ENCODE measurements around the gene DLG4. TPM values are rescaled to one million over a fixed set of nuclear protein-coding genes. Genes with fewer than 3 reads are reported as not detected.

The DLG4 gene
- total RNA-seq, 2 donors from 2014 or later: 35.1 to 68.5 TPM

DNA sequence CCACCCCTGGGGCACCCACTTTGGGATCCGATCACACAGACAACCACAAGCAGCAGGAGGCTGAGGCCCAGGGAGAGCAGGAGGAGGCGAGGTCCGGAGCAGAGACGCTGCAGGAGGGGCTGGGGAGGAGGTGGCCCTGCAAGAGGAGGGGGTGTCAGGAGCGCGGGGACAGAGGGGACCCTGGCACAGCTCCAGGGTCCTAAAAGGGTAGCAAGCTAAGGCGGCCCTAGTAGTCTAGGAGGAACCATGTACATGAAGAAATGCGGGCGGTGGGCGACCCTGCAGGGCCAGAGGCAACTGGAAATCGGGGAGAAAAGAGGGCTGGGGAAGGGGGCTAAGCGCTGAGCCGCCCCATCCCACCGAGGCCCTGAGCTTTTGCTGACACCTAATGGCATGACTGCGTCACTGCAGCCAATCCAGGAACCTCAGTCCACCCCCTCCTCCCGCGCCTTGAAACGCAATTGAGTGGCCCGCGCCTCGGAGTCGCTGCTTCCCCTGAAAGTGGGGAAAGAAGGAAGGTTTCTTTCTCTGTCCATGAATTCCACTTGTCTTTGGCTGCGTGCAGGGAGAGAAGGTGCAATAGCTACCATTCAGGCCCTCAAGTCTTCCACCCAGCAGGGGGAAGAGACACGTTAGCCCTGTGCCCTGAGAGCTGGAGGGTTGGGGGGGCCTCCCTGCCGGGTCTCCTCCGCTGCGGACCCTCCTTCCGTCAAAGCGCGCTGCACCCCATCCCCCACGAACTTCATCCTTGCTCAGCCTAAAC is 42.3 kb downstream of the DLG4 start:
- peak overlapping the region; percentile 56 for H3K27ac ChIP-seq (ENCODE audit: low read depth, low read length)
- WGBS, 2 experiments (ENCODE audit: insufficient coverage in 1 of 2, insufficient read length in 1 of 2): 0 to 1% methylated on average over 14 to 31 of the region's 31 CpGs
- peaks cover 9% of the 10 kb centered on the region for H3K4me1 Mint-ChIP-seq
- DNase-seq: peak; percentile 97
- peak overlapping the region; percentile 93 for H3K27ac Mint-ChIP-seq
- H3K36me3 Mint-ChIP-seq (ENCODE audit: low read depth): no peaks in the 10 kb centered on the region
- H3K36me3 ChIP-seq (ENCODE audit: control insufficient read depth, insufficient read depth, low read length): no peaks in the 10 kb centered on the region
- H3K4me3 Mint-ChIP-seq: no peak overlapping the region
- peaks cover 16% of the 10 kb centered on the region for H3K27me3 Mint-ChIP-seq (ENCODE audit: insufficient read depth)
- no peaks in the 10 kb centered on the region for H3K9me3 ChIP-seq (ENCODE audit: control insufficient read depth, low read length)
- peaks cover 11% of the 10 kb centered on the region for H3K27me3 ChIP-seq (ENCODE audit: control insufficient read depth, insufficient read depth, low read length, poor library complexity, severe bottlenecking)
- TF ChIP-seq, protein P1, sequence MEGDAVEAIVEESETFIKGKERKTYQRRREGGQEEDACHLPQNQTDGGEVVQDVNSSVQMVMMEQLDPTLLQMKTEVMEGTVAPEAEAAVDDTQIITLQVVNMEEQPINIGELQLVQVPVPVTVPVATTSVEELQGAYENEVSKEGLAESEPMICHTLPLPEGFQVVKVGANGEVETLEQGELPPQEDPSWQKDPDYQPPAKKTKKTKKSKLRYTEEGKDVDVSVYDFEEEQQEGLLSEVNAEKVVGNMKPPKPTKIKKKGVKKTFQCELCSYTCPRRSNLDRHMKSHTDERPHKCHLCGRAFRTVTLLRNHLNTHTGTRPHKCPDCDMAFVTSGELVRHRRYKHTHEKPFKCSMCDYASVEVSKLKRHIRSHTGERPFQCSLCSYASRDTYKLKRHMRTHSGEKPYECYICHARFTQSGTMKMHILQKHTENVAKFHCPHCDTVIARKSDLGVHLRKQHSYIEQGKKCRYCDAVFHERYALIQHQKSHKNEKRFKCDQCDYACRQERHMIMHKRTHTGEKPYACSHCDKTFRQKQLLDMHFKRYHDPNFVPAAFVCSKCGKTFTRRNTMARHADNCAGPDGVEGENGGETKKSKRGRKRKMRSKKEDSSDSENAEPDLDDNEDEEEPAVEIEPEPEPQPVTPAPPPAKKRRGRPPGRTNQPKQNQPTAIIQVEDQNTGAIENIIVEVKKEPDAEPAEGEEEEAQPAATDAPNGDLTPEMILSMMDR (conservative IDR thresholded peaks at IDR 0.05): peak; percentile 95
- H3K9ac ChIP-seq (ENCODE audit: extremely low read depth, low read length, poor library complexity, severe bottlenecking): peak overlapping the region; percentile 53
- H3K9me3 Mint-ChIP-seq: peaks cover 2% of the 10 kb centered on the region
- no peaks in the 10 kb centered on the region for H3K4me1 ChIP-seq (ENCODE audit: control insufficient read depth, insufficient read depth, low read length)
- peak overlapping the region; percentile 87 for H3K4me3 ChIP-seq (ENCODE audit: low read length)

DNA sequence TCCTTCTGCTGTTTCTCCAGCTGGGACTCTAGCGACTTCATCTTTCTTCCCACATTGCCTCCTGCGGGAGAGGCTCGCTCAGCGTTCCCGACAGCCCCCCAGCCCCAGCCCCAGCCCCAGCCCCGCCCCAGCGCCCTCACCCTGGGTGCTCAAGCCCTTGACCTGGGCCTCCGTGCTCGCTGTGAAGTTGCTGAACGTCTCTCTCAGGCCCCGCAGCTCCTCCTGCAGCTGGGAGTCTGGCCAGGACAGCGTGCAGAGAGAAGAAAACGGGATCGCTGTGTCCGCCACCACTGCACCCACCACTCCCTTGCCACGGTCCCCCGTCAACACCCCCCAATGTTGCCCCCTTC is 42.8 kb downstream of the DLG4 start:
- Mint-ChIP-seq H3K9me3 (peaks cover 2% of the 10 kb centered on the region), H3K4me1 (peaks cover 9% of the 10 kb centered on the region), H3K27me3 (ENCODE audit: insufficient read depth) (peaks cover 16% of the 10 kb centered on the region), H3K4me3 (no peak overlapping the region), H3K36me3 (ENCODE audit: low read depth) (no peaks in the 10 kb centered on the region), H3K27ac (no peak overlapping the region)
- WGBS, 2 experiments (ENCODE audit: insufficient coverage in 1 of 2, insufficient read length in 1 of 2): 0 to 6% methylated on average over 2 to 17 of the region's 17 CpGs
- H3K4me3 ChIP-seq (ENCODE audit: low read length): peak overlapping the region; percentile 87
- no peak overlapping the region for H3K9ac ChIP-seq (ENCODE audit: extremely low read depth, low read length, poor library complexity, severe bottlenecking)
- peaks cover 11% of the 10 kb centered on the region for H3K27me3 ChIP-seq (ENCODE audit: control insufficient read depth, insufficient read depth, low read length, poor library complexity, severe bottlenecking)
- no peaks in the 10 kb centered on the region for H3K36me3 ChIP-seq (ENCODE audit: control insufficient read depth, insufficient read depth, low read length)
- no peaks in the 10 kb centered on the region for H3K4me1 ChIP-seq (ENCODE audit: control insufficient read depth, insufficient read depth, low read length)
- no peaks in the 10 kb centered on the region for H3K9me3 ChIP-seq (ENCODE audit: control insufficient read depth, low read length)
- no peak for DNase-seq
- no peak overlapping the region for H3K27ac ChIP-seq (ENCODE audit: low read depth, low read length)
- TF ChIP-seq, protein P1 (conservative IDR thresholded peaks at IDR 0.05): no peak

DNA sequence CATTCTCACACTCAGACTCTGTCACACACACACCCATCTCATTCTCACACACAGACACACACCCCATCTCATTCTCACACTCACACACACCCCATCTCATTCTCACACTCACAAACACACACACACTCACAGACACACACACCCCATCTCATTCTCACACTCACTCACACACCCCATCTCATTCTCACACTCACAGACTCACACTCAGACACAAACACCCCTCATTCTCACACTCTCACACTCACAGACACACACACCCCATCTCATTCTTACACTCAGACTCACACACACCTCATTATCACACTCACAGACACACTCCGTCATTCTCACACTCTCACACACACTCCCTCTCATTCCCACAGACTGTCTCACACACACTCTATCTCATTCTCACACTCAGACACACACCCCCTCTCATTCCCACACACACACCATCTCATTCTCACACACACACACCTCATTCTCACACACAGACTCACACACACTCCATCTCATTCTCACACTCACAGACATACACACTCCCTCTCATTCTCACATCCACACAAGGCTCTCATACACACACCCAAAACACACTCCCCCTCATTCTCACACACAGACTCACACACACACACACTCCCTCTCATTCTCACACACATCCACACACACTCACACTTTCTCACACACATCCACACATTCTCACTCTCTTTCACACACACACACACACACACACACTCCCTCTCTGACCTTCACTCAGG is 43.4 kb downstream of the DLG4 start:
- Histone ChIP-seq H3K4me1 (ENCODE audit: control insufficient read depth, insufficient read depth, low read length) (no peaks in the 10 kb centered on the region), H3K9ac (ENCODE audit: extremely low read depth, low read length, poor library complexity, severe bottlenecking) (no peak overlapping the region), H3K9me3 (ENCODE audit: control insufficient read depth, low read length) (no peaks in the 10 kb centered on the region), H3K27me3 (ENCODE audit: control insufficient read depth, insufficient read depth, low read length, poor library complexity, severe bottlenecking) (peaks cover 11% of the 10 kb centered on the region), H3K4me3 (ENCODE audit: low read length) (no peak overlapping the region), H3K36me3 (ENCODE audit: control insufficient read depth, insufficient read depth, low read length) (no peaks in the 10 kb centered on the region), H3K27ac (ENCODE audit: low read depth, low read length) (no peak overlapping the region)
- peaks cover 2% of the 10 kb centered on the region for H3K9me3 Mint-ChIP-seq
- WGBS, 2 experiments (ENCODE audit: insufficient coverage in 1 of 2, insufficient read length in 1 of 2): 88 to 90% methylated on average over 1 of the region's 1 CpG
- H3K4me1 Mint-ChIP-seq: peaks cover 9% of the 10 kb centered on the region
- peaks cover 16% of the 10 kb centered on the region for H3K27me3 Mint-ChIP-seq (ENCODE audit: insufficient read depth)
- no peaks in the 10 kb centered on the region for H3K36me3 Mint-ChIP-seq (ENCODE audit: low read depth)
- no peak overlapping the region for H3K27ac Mint-ChIP-seq
- no peak for DNase-seq
- TF ChIP-seq, protein P1 (conservative IDR thresholded peaks at IDR 0.05): no peak
- H3K4me3 Mint-ChIP-seq: no peak overlapping the region

Data from endodermal cell (in vitro differentiated cells).